GM18505 (cell line): ENCODE results near the gene AMY1C.
"Not testable (repeated sequence)": the region's sequence is repeated elsewhere in the genome, so short reads cannot be mapped to it uniquely, and the experiment has no call there.

Experiments used
- ATAC-seq: cut with Tn5 transposase; IDR thresholded peaks from one replicate; pipeline ENCODE4 v1.9.1; 2021; ENCODE audit not compliant: unreplicated experiment
- POLR2A ChIP-seq: IDR thresholded peaks from 4 replicates; pipeline ENCODE4 v1.6.1; 2011; ENCODE audit warnings: borderline replicate concordance; ENCODE audit not compliant: insufficient read depth, insufficient read length; ENCODE audit errors: extremely low read depth

The AMY1C gene

GRCh38 chr1:103749598-103749997, at the start of gene AMY1C:
TSS of gene AMY1C (plus strand) at chr1:103749898. CDS start at chr1:103750470, 572 bp downstream.
- ATAC-seq: not testable (repeated sequence)

GRCh38 chr1:103700669-103701068, 49.0 kb upstream of the AMY1C start:
- ATAC-seq: not testable (repeated sequence)

GRCh38 chr1:103701256-103701655, 48.4 kb upstream of the AMY1C start:
- not testable (repeated sequence) for ATAC-seq

GRCh38 chr1:103707670-103708069, 42.0 kb upstream of the AMY1C start:
- ATAC-seq: not testable (repeated sequence)

GRCh38 chr1:103710381-103710780, 39.3 kb upstream of the AMY1C start:
- not testable (repeated sequence) for ATAC-seq

GRCh38 chr1:103717404-103717803, 32.3 kb upstream of the AMY1C start:
- ATAC-seq: not testable (repeated sequence)

- ATAC-seq: not testable (repeated sequence)
Observed at GRCh38 chr1:103721473-103721872, 28.2 kb upstream of the AMY1C start.

GRCh38 chr1:103735334-103735733, 14.4 kb upstream of the AMY1C start:
- not testable (repeated sequence) for ATAC-seq

- ATAC-seq: not testable (repeated sequence)
Observed at GRCh38 chr1:103738031-103738430, 11.7 kb upstream of the AMY1C start.

GRCh38 chr1:103744449-103744848, 5.2 kb upstream of the AMY1C start:
- not testable (repeated sequence) for ATAC-seq

- ATAC-seq: not testable (repeated sequence)
Observed at GRCh38 chr1:103745040-103745439, 4.7 kb upstream of the AMY1C start.

GRCh38 chr1:103748273-103748672, 1.4 kb upstream of the AMY1C start:
- ATAC-seq: not testable (repeated sequence)

- no peak for TF ChIP-seq POLR2A
- no peak for ATAC-seq
Observed at GRCh38 chr1:103761896-103762295, 12.2 kb downstream of the AMY1C start.

- TF ChIP-seq POLR2A: no peak
- no peak for ATAC-seq
Observed at GRCh38 chr1:103779932-103780331, 30.2 kb downstream of the AMY1C start.

- no peak for TF ChIP-seq POLR2A
- ATAC-seq: peak; percentile 71
Observed at GRCh38 chr1:103783944-103784377, 34.3 kb downstream of the AMY1C start.

GRCh38 chr1:103788377-103788776, 38.7 kb downstream of the AMY1C start:
- no peak for ATAC-seq
- no peak for TF ChIP-seq POLR2A

GRCh38 chr1:103790172-103790571, 40.5 kb downstream of the AMY1C start:
- no peak for TF ChIP-seq POLR2A
- ATAC-seq: peak; percentile 55
